Right lung (tissue), 5 donors: ENCODE data around the gene C20orf144. TPM values are rescaled to one million over a fixed set of nuclear protein-coding genes. Genes with fewer than 3 reads are reported as not detected.

ENCODE experiments used
- DNase-seq, 2 donors: peaks; one replicate each; pipeline ENCODE4 v3.0.0-alpha.2; 2013
- polyA plus RNA-seq, 5 donors: library from polyadenylated mRNA; unstranded; fragments of 120-200 nt; gene quantifications; one replicate each; pipeline versions ENCODE4 v1.2.1 to v1.2.3, GENCODE V29; 2013; ENCODE audit warnings: inconsistent platforms in 1 of 5, low replicate concordance in 1 of 5; ENCODE audit not compliant: insufficient read length in 5 of 5, insufficient read depth in 1 of 5

The C20orf144 gene
- polyA plus RNA-seq, 5 donors = 0.32 to 0.60 (median 0.39) TPM

- no peak for DNase-seq
These were observed 13.2 kb downstream of the C20orf144 start for GRCh38 chr20:33675136-33675959.

- no peak for DNase-seq
These were observed 14.0 kb downstream of the C20orf144 start for GRCh38 chr20:33676121-33676520.

- no peak for DNase-seq
These were observed 14.8 kb downstream of the C20orf144 start for GRCh38 chr20:33676652-33677645.

GRCh38 chr20:33677991-33678702 is 16.0 kb downstream of the C20orf144 start:
- no peak for DNase-seq

GRCh38 chr20:33679758-33680485 is 17.8 kb downstream of the C20orf144 start:
- DNase-seq = no peak

- no peak for DNase-seq
These were observed 18.6 kb downstream of the C20orf144 start for GRCh38 chr20:33680686-33681085.

GRCh38 chr20:33681288-33681687 is 19.2 kb downstream of the C20orf144 start:
- DNase-seq = no peak

GRCh38 chr20:33681728-33682353 is 19.7 kb downstream of the C20orf144 start:
- no peak for DNase-seq

GRCh38 chr20:33684533-33685327 is 22.6 kb downstream of the C20orf144 start:
- DNase-seq = no peak

- DNase-seq = no peak
These were observed 23.4 kb downstream of the C20orf144 start for GRCh38 chr20:33685328-33686099.

GRCh38 chr20:33686100-33686983 is 24.2 kb downstream of the C20orf144 start, which contains the start of gene E2F1:
TSS of gene E2F1 (minus strand) at chr20:33686385. CDS start at chr20:33686264, 121 bp downstream.
- DNase-seq = peak; percentile 91 to 92

- no peak for DNase-seq
These were observed 24.8 kb downstream of the C20orf144 start for GRCh38 chr20:33686984-33687366.

- DNase-seq = no peak
These were observed 25.3 kb downstream of the C20orf144 start for GRCh38 chr20:33687370-33687915.

- DNase-seq = no peak
These were observed 26.1 kb downstream of the C20orf144 start for GRCh38 chr20:33687993-33688937.

GRCh38 chr20:33688938-33689424 is 26.9 kb downstream of the C20orf144 start:
- no peak for DNase-seq

- DNase-seq = no peak
These were observed 27.4 kb downstream of the C20orf144 start for GRCh38 chr20:33689493-33689892.
